Endodermal cell (in vitro differentiated cells): ENCODE data around the gene ANKRD2. TPM values are rescaled to one million over a fixed set of nuclear protein-coding genes. Genes with fewer than 3 reads are reported as not detected.

Experiments used
- DNase-seq: peaks from one replicate; pipeline ENCODE4 v3.0.0-alpha.2; 2017
- H3K27ac ChIP-seq: 2 replicates; pipeline ENCODE4 v1.5.1; 2013; ENCODE audit warnings: mild to moderate bottlenecking, low read depth, low read length, moderate library complexity
- H3K27me3 ChIP-seq: 2 replicates; pipeline ENCODE4 v1.6.1; 2013; ENCODE audit warnings: mild to moderate bottlenecking, low read length, moderate library complexity; ENCODE audit not compliant: insufficient read depth, control insufficient read depth, poor library complexity, severe bottlenecking
- H3K36me3 ChIP-seq: 2 replicates; pipeline ENCODE4 v1.7.0; 2013; ENCODE audit warnings: mild to moderate bottlenecking, low read length, moderate library complexity; ENCODE audit not compliant: control insufficient read depth, insufficient read depth
- H3K4me1 ChIP-seq: one replicate; pipeline ENCODE4 v1.7.0; 2013; ENCODE audit warnings: low read length; ENCODE audit not compliant: control insufficient read depth, insufficient read depth
- H3K4me3 ChIP-seq: 2 replicates; pipeline ENCODE4 v1.5.1; 2013; ENCODE audit warnings: mild to moderate bottlenecking, low read length, moderate library complexity
- H3K9ac ChIP-seq: 2 replicates; pipeline ENCODE4 v1.6.1; 2013; ENCODE audit warnings: mild to moderate bottlenecking, low read length, moderate library complexity; ENCODE audit not compliant: poor library complexity, severe bottlenecking; ENCODE audit errors: extremely low read depth
- H3K9me3 ChIP-seq: 2 replicates; pipeline ENCODE4 v1.6.1; 2013; ENCODE audit warnings: mild to moderate bottlenecking, low read length, moderate library complexity; ENCODE audit not compliant: control insufficient read depth
- H3K27ac Mint-ChIP-seq: 2 replicates; pipeline ENCODE4 v1.8.0; 2020; ENCODE audit warnings: mixed read lengths
- H3K27me3 Mint-ChIP-seq: 2 replicates; pipeline ENCODE4 v1.8.0; 2021; ENCODE audit warnings: mild to moderate bottlenecking, mixed read lengths; ENCODE audit not compliant: insufficient read depth
- H3K36me3 Mint-ChIP-seq: 2 replicates; pipeline ENCODE4 v1.8.0; 2020; ENCODE audit warnings: low read depth, mixed read lengths
- H3K4me1 Mint-ChIP-seq: 2 replicates; pipeline ENCODE4 v1.8.0; 2020; ENCODE audit warnings: mixed read lengths
- H3K4me3 Mint-ChIP-seq: 2 replicates; pipeline ENCODE4 v1.8.0; 2020; ENCODE audit warnings: mild to moderate bottlenecking, moderate library complexity, mixed read lengths
- H3K9me3 Mint-ChIP-seq: 2 replicates; pipeline ENCODE4 v1.8.0; 2020; ENCODE audit warnings: mild to moderate bottlenecking, mixed read lengths
- CTCF ChIP-seq: fragments of 200-600 bp; sonication (generic); conservative IDR thresholded peaks from 2 replicates; pipeline ENCODE4 v1.5.0; 2021; ENCODE audit warnings: antibody characterized with exemption, mild to moderate bottlenecking
- WGBS, 2 experiments: methylation state at CpG; one replicate each; pipeline versions ENCODE4 v1.1.5 to v1.1.7; 2013; ENCODE audit warnings: missing lambda C conversion rate in 2 of 2, mixed read lengths in 1 of 2; ENCODE audit not compliant: insufficient coverage in 1 of 2, insufficient read length in 1 of 2; 5-methylcytosine and 5-hydroxymethylcytosine counted together
- total RNA-seq, 2 donors: library from RNA; stranded (reverse); fragmentation: NEBNext Ultra II Directional in 1 of 2; extraction: Animal tissue kit (Norgen Biotek cat#: 25700) in 1 of 2; gene quantifications; 2 replicates in 1 of 2; 3 replicates in 1 of 2; pipeline ENCODE4 v1.2.1, GENCODE V29; 2021

The ANKRD2 gene
- total RNA-seq, 2 donors from 2014 or later: not detected

GRCh38 chr10:97593421-97593820 lies 20.8 kb downstream of the ANKRD2 start:
- DNase-seq: no peak
- Histone ChIP-seq H3K36me3 (no peaks in the 10 kb centered on the region), H3K4me1 (no peaks in the 10 kb centered on the region), H3K27ac (no peak overlapping the region), H3K9me3 (no peaks in the 10 kb centered on the region), H3K27me3 (no peaks in the 10 kb centered on the region), H3K9ac (no peak overlapping the region), H3K4me3 (no peak overlapping the region)
- Mint-ChIP-seq H3K27me3 (no peaks in the 10 kb centered on the region), H3K9me3 (no peaks in the 10 kb centered on the region), H3K4me1 (no peaks in the 10 kb centered on the region), H3K27ac (no peak overlapping the region), H3K36me3 (no peaks in the 10 kb centered on the region), H3K4me3 (no peak overlapping the region)
- no peak for TF ChIP-seq CTCF
- WGBS, 2 experiments: 90 to 93% methylated on average over 3 to 4 of the region's 4 CpGs

DNA sequence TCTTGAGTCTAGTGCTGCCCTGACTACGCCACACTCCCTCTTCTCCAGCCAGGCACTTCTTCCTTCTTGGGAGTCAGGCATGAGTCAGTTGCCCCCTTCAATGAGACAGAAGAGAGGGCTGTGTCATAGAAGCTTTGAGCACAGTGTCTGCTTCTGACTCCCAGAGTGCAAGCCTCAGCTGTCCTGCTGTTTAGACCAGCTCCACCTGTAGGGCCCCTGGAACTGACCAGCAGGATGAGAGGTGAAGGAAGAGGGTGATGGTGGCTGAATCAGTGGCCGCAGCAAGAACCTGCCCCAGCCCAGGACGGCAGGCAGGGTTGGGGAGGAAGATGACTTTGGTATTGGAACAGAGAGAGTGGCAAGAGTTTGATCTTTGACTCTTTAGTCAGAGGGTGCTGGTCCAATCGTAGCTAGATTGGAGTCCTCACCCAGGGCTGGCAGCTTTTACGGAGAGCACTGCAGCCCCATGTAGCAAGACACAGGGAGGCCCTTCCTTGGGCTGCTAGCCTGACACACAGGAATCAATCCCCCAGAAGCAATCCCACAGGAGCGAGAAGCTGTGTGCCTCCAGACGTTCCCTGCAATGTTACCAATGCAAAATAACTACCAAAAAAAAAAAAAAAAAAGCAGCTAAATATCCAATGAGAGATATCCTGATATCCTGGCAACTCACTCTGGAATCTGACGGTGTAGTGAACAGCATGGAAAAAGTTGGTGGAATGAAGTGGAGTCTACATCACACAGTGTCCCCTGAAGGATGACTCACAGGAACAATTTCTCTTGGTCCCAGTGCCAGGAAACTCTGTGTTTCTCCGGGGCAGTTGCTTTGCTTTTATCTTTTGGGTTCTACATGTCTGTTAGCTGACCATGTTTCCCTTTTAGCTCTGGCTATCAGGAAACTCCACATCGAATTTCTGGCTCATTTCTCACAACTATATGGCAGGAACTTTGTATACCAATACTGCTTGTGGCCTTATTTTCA lies 23.8 kb downstream of the ANKRD2 start:
- no peaks in the 10 kb centered on the region for H3K9me3 Mint-ChIP-seq
- TF ChIP-seq CTCF: no peak

GRCh38 chr10:97597778-97598177 lies 25.2 kb downstream of the ANKRD2 start:
- Mint-ChIP-seq H3K27me3 (no peaks in the 10 kb centered on the region), H3K27ac (no peak overlapping the region), H3K9me3 (no peaks in the 10 kb centered on the region), H3K36me3 (no peaks in the 10 kb centered on the region), H3K4me3 (no peak overlapping the region), H3K4me1 (no peaks in the 10 kb centered on the region)
- no peak for TF ChIP-seq CTCF
- Histone ChIP-seq H3K4me3 (no peak overlapping the region), H3K9me3 (no peaks in the 10 kb centered on the region), H3K4me1 (no peaks in the 10 kb centered on the region), H3K36me3 (no peaks in the 10 kb centered on the region), H3K9ac (no peak overlapping the region), H3K27me3 (no peaks in the 10 kb centered on the region), H3K27ac (no peak overlapping the region)
- no peak for DNase-seq
- WGBS, 2 experiments: 88% methylated on average over 2 of the region's 2 CpGs; no CpG with 5 or more reads in 1 of the 2 experiments

More for the DNA sequence above, 23.8 kb downstream of the ANKRD2 start:
- no peaks in the 10 kb centered on the region for H3K27me3 Mint-ChIP-seq
- H3K27ac Mint-ChIP-seq: peak overlapping the region; percentile 6
- no peaks in the 10 kb centered on the region for H3K36me3 ChIP-seq
- WGBS, 2 experiments: 76 to 80% methylated on average over 6 to 10 of the region's 10 CpGs
- H3K36me3 Mint-ChIP-seq: no peaks in the 10 kb centered on the region
- H3K4me3 ChIP-seq: no peak overlapping the region
- H3K27me3 ChIP-seq: no peaks in the 10 kb centered on the region
- H3K4me1 ChIP-seq: no peaks in the 10 kb centered on the region
- no peak overlapping the region for H3K9ac ChIP-seq
- H3K9me3 ChIP-seq: no peaks in the 10 kb centered on the region
- no peaks in the 10 kb centered on the region for H3K4me1 Mint-ChIP-seq
- H3K4me3 Mint-ChIP-seq: no peak overlapping the region
- peak overlapping the region; percentile 47 for H3K27ac ChIP-seq
- DNase-seq: no peak
